Ovary (tissue), 9 donors: ENCODE results near the gene NLGN1. TPM values are rescaled to one million over a fixed set of nuclear protein-coding genes. Genes with fewer than 3 reads are reported as not detected.

Experiments
- DNase-seq, 5 donors: peaks; one replicate each; pipeline ENCODE4 v3.0.0-alpha.2; 2019 to 2020
- H3K27ac ChIP-seq, 2 donors: fragments of 200-600 bp; one replicate each; pipeline versions ENCODE4 v1.5.1 to v1.8.0; 2019 to 2022
- H3K27me3 ChIP-seq: fragments of 200-600 bp; one replicate; pipeline ENCODE4 v1.8.0; 2022
- H3K36me3 ChIP-seq: fragments of 200-600 bp; sonication (generic); one replicate; pipeline ENCODE4 v1.5.1; 2019
- H3K4me1 ChIP-seq: one replicate; pipeline ENCODE4 v1.8.1; 2013; ENCODE audit warnings: mild to moderate bottlenecking, moderate library complexity; ENCODE audit not compliant: insufficient read depth
- H3K4me3 ChIP-seq: fragments of 200-600 bp; sonication (generic); one replicate; pipeline ENCODE4 v1.5.1; 2017
- H3K9me3 ChIP-seq, 2 donors: fragments of 200-600 bp in 1 of 2; sonication (generic) in 1 of 2; one replicate each; pipeline versions ENCODE4 v1.5.1 to v1.8.1; 2013 to 2019; ENCODE audit warnings: mild to moderate bottlenecking in 1 of 2, moderate library complexity in 1 of 2
- EP300 ChIP-seq: sonication (generic); formaldehyde crosslinking; IDR thresholded peaks from one replicate; pipeline ENCODE4 v1.6.1; 2017; ENCODE audit warnings: antibody characterized with exemption
- POLR2A ChIP-seq: fragments of 450-650 bp; IDR thresholded peaks from one replicate; pipeline ENCODE4 v1.6.1; 2017; ENCODE audit warnings: antibody characterized with exemption, mild to moderate bottlenecking, moderate library complexity
- WGBS, 3 donors: extraction: QIAGEN DNeasy Blood & Tissue Kit in 1 of 3; methylation state at CpG; one replicate each; pipeline versions ENCODE4 v1.1.5 to v1.1.7; 2013 to 2017; 5-methylcytosine and 5-hydroxymethylcytosine counted together
- intact Hi-C, 4 donors: fragments of 100-400 bp; cut with DNase I; formaldehyde crosslinking; loops; one replicate each; pipeline versions ENCODE4 v1.11.0 to v1.15.1; 2022 to 2023
- polyA plus RNA-seq, 2 donors: library from polyadenylated mRNA; stranded (reverse); fragments of 200-250 nt in 1 of 2; fragments of 350-450 nt in 1 of 2; fragmentation: Illumina TruSeq in 1 of 2; extraction: RNeasy Lipid Tissue Mini Kit (QIAGEN cat#74804) in 1 of 2; gene quantifications; one replicate each; pipeline ENCODE4 v1.2.3, GENCODE V29; 2013 to 2014
- total RNA-seq, 7 donors: library from RNA; depleted of rRNA in 2 of 7; stranded (reverse); fragments of >200 nt in 2 of 7; fragmentation: NEBNext Ultra II Directional in 3 of 7; extraction: Animal tissue kit (Norgen Biotek cat#: 25700) in 3 of 7; gene quantifications; one replicate each; pipeline versions ENCODE4 v1.1.0 to v1.2.4, GENCODE V29; 2016 to 2023
- TF ChIP-seq, protein P1 (sequence below), 3 donors: fragments of 450-650 bp in 2 of 3; fragments of 200-600 bp in 1 of 3; IDR thresholded peaks; one replicate each; pipeline versions ENCODE4 v1.5.1 to v1.8.0; 2016 to 2022; ENCODE audit warnings: antibody characterized with exemption in 3 of 3, mild to moderate bottlenecking in 1 of 3
- donor health status: DM: no; HTN: no; CAD: no; lungs with moderate emphysema.
- donor health status: DM: no; HTN: no; CAD: no.
- donor health status: Bipolar disorder and iron deficiency.
- donor health status: DM: yes; HTN: yes; CAD: no.
- donor health status: DM: no; HTN: no; CAD: no.
- donor health status: DM: yes; HTN: yes; CAD: no.

NLGN1 gene
- total and polyA plus RNA-seq, 9 donors: 1.2 to 7.7 (median 4.6) TPM

DNA sequence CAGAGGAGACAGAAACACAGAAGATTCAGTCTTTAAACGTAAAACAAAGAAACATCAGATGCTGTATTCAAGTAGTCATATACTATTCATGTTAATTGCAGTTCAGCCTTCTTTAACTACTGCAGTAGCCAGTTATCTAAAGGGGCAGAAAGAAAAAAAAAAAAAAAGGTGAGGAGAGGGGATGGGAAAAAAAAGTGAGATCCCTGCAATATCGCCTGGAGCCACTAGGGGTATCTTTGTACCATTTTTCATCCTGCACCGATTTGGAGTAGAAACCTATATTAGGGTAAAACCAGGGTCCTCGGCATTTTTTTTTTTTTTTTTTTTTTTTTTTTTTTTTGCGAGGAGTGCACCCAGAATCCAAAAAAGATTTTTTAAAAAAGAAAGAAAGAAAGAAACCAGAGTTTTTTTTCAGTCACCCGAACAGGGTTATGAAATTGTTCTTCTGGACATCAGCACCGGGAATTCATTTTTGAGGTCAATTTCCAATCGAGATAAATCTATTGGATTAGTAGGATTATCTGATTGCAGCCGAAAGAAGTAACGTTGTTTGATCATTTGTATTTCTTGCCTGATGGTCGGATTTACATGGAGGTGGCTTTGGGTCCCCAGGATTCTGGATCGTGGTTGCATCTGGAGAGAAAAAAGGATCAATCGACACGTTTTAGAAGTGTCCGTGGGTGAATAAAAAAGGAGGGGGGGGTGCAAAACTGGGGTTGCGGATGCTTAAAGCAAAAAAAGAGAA lies 186.7 kb downstream of the NLGN1 start:
- H3K36me3 ChIP-seq: no peaks in the 10 kb centered on the region
- no peaks in the 10 kb centered on the region for H3K9me3 ChIP-seq
- TF ChIP-seq, protein P1, sequence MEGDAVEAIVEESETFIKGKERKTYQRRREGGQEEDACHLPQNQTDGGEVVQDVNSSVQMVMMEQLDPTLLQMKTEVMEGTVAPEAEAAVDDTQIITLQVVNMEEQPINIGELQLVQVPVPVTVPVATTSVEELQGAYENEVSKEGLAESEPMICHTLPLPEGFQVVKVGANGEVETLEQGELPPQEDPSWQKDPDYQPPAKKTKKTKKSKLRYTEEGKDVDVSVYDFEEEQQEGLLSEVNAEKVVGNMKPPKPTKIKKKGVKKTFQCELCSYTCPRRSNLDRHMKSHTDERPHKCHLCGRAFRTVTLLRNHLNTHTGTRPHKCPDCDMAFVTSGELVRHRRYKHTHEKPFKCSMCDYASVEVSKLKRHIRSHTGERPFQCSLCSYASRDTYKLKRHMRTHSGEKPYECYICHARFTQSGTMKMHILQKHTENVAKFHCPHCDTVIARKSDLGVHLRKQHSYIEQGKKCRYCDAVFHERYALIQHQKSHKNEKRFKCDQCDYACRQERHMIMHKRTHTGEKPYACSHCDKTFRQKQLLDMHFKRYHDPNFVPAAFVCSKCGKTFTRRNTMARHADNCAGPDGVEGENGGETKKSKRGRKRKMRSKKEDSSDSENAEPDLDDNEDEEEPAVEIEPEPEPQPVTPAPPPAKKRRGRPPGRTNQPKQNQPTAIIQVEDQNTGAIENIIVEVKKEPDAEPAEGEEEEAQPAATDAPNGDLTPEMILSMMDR (IDR thresholded peaks at IDR 0.05): peak in 2 of 3 donors; percentile 17 to 19
- no peak for TF ChIP-seq POLR2A
- H3K4me1 ChIP-seq: no peaks in the 10 kb centered on the region
- no peaks in the 10 kb centered on the region for H3K27me3 ChIP-seq
- no peak overlapping the region for H3K27ac ChIP-seq
- WGBS, 3 donors: 5 to 7% (median 5%) methylated on average over 16 of the region's 16 CpGs
- intact Hi-C loops: no loop called here
- peak overlapping the region; percentile 28 for H3K4me3 ChIP-seq
- DNase-seq: peak in 2 of 5 donors; percentile 24 to 25

DNA sequence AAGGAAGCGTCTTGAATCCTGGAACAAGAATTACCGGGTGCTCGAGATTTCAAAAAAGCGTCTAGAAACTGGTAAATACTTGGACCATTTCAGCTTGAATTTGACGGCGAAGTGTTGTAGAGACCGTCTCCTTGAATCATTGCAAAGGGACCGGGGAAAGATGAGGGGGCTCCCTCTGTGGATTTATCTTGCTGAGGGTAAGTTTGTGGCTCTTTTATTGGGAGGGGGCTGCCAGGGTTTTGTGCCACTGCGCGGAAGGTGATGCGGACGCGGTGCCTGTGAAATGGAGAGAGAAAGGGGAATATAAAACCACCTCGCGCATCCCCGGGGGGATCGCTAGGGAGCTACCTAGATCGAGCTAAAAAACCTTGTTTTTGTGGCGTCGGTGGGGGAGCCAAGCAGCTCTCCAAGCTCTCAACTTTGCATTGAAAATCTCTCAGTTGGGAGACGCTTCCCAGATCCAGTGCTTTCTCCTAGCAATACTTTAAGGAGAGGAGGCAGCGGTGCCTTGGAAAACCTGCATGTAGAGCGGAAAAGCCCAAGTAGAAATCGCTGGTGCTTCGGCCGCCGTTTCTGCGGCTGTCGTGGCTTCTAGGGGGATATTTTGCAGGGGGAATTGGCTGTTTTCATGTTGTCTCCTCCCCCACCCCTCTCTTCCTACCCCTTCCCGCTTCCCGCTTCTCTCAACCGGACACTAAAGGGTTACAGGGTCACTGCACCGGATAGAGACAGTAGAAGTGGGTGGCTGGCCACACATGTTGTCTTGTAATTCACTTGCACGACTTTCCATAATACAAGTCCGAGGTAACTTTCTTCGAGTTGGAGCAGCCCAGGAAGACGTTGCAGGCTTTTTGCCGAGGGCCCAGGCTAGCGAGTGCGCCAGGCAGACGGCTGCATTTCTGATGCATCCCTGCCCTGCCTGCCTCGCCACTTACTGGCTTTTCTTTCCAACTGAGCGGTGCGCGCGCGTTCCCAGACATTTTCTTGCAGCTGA lies 187.6 kb downstream of the NLGN1 start:
- Histone ChIP-seq H3K9me3 (no peaks in the 10 kb centered on the region), H3K27ac (no peak overlapping the region), H3K4me3 (peak overlapping the region; percentile 28), H3K4me1 (no peaks in the 10 kb centered on the region), H3K36me3 (no peaks in the 10 kb centered on the region), H3K27me3 (no peaks in the 10 kb centered on the region)
- 1 to 3% (median 2%) methylated on average over 47 of the region's 47 CpGs for whole genome bisulfite sequencing, 3 donors
- DNase-seq: peak in 4 of 5 donors; percentile 26 to 51 (median 39)
- no peak for TF ChIP-seq POLR2A
- TF ChIP-seq EP300: no peak
- TF ChIP-seq, protein P1 (IDR thresholded peaks at IDR 0.05): no peak
- intact Hi-C loops: no loop called here

DNA sequence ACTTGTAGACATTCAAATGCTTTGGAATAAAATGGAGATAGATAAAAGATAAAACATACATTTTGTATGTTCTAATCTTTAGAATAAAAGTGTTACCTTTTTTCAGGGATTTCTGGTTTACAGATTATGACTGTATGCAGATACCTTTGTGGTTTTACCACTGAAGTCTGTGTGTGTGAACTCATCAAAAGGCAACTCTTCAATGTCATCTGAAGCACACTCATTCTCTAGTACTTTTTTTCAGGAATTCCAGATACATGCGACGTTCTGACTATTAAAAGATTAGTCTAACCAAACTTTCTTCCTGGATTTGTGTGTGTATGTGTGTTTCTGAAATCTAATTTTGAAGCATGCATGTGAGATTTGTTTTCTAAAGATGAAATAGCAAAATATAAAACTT lies 188.6 kb downstream of the NLGN1 start:
- Histone ChIP-seq H3K9me3 (no peaks in the 10 kb centered on the region), H3K4me3 (no peak overlapping the region), H3K4me1 (no peaks in the 10 kb centered on the region), H3K36me3 (no peaks in the 10 kb centered on the region), H3K27ac (no peak overlapping the region), H3K27me3 (no peaks in the 10 kb centered on the region)
- TF ChIP-seq, protein P1 (IDR thresholded peaks at IDR 0.05): no peak
- no peak for TF ChIP-seq EP300
- no peak for TF ChIP-seq POLR2A
- intact Hi-C loops: no loop called here
- DNase-seq: no peak
- 54 to 72% (median 59%) methylated on average over 2 of the region's 2 CpGs for WGBS, 3 donors

DNA sequence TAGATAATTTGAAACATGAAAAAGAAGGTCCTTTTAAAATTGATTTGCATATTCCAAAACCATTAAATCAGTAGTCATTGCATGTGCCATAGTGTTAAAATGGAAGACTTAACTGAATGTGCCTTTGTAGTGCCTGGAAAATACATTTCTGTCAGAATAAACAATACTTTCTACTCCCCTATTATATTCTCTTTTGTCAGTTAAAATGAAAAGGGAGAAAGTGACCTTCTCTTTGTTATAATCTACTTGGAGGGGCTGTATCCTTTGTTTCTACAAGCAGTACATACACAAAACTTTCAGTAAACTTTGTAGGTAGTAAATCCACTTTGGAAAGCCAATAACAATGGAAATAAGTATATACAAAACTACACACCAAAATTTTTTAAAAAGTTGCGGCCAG lies 189.5 kb downstream of the NLGN1 start:
- intact Hi-C loops: no loop called here
- Histone ChIP-seq H3K27ac (no peak overlapping the region), H3K9me3 (no peaks in the 10 kb centered on the region), H3K27me3 (no peaks in the 10 kb centered on the region), H3K36me3 (no peaks in the 10 kb centered on the region), H3K4me3 (no peak overlapping the region), H3K4me1 (no peaks in the 10 kb centered on the region)
- TF ChIP-seq EP300 (no peak), POLR2A (no peak)
- TF ChIP-seq, protein P1 (IDR thresholded peaks at IDR 0.05): no peak
- WGBS, 3 donors: 92 to 99% (median 98%) methylated on average over 1 of the region's 1 CpG
- no peak for DNase-seq
